Natural killer cell (primary cell): ENCODE results near the gene IL1F10. TPM values are rescaled to one million over a fixed set of nuclear protein-coding genes. Genes with fewer than 3 reads are reported as not detected.

ENCODE experiments used
- ATAC-seq, 3 donors: fragments of 150-1000 bp in 2 of 3; fragments of 200-7000 bp in 1 of 3; cut with Tn5 transposase; 1 replicate in 1 of 3; 2 replicates in 2 of 3; pipeline ENCODE4 v1.10.0; 2021; ENCODE audit warnings: mild to moderate bottlenecking in 2 of 3, moderate library complexity in 2 of 3
- DNase-seq, 2 donors: peaks; one replicate each; pipeline versions ENCODE4 v3.0.0 to v3.0.0-alpha.2; 2013 to 2021; ENCODE audit warnings: mixed read lengths in 1 of 2
- H3K27ac ChIP-seq: one replicate; pipeline ENCODE4 v1.5.1; 2013; ENCODE audit warnings: mild to moderate bottlenecking, low read length
- H3K27me3 ChIP-seq: one replicate; pipeline ENCODE4 v1.6.1; 2013; ENCODE audit warnings: low read length; ENCODE audit not compliant: control insufficient read depth, insufficient read depth
- H3K36me3 ChIP-seq: one replicate; pipeline ENCODE4 v1.6.1; 2013; ENCODE audit warnings: low read length; ENCODE audit not compliant: control insufficient read depth, insufficient read depth
- H3K4me1 ChIP-seq: one replicate; pipeline ENCODE4 v1.6.1; 2013; ENCODE audit warnings: low read length; ENCODE audit not compliant: control insufficient read depth, insufficient read depth
- H3K4me3 ChIP-seq: one replicate; pipeline ENCODE4 v1.5.1; 2013; ENCODE audit warnings: low read length
- H3K9me3 ChIP-seq: one replicate; pipeline ENCODE4 v1.6.1; 2013; ENCODE audit warnings: low read length; ENCODE audit not compliant: control insufficient read depth, insufficient read depth
- H3K27ac Mint-ChIP-seq, 2 donors: one replicate each; pipeline ENCODE4 v1.8.0; 2022; ENCODE audit warnings: mild to moderate bottlenecking in 2 of 2, mixed read lengths in 2 of 2, moderate library complexity in 1 of 2
- H3K27me3 Mint-ChIP-seq, 2 donors: one replicate each; pipeline ENCODE4 v1.8.0; 2022; ENCODE audit warnings: low read depth in 2 of 2, mixed read lengths in 2 of 2
- H3K36me3 Mint-ChIP-seq: one replicate; pipeline ENCODE4 v1.8.0; 2022; ENCODE audit warnings: mixed read lengths
- H3K4me1 Mint-ChIP-seq, 2 donors: one replicate each; pipeline ENCODE4 v1.8.0; 2022; ENCODE audit warnings: mixed read lengths in 2 of 2
- H3K4me3 Mint-ChIP-seq: one replicate; pipeline ENCODE4 v1.8.0; 2022; ENCODE audit warnings: mild to moderate bottlenecking, moderate library complexity, mixed read lengths
- H3K9me3 Mint-ChIP-seq, 2 donors: one replicate each; pipeline ENCODE4 v1.8.0; 2022; ENCODE audit warnings: mixed read lengths in 2 of 2
- WGBS: methylation state at CpG from one replicate; pipeline ENCODE4 v1.1.7; 2013; ENCODE audit warnings: missing lambda C conversion rate; ENCODE audit not compliant: insufficient coverage; 5-methylcytosine and 5-hydroxymethylcytosine counted together
- intact Hi-C: fragments of 100-400 bp; cut with micrococcal nuclease; formaldehyde crosslinking; loops from one replicate; pipeline ENCODE4 v1.14.2; 2022
- total RNA-seq, 4 donors: library from RNA; stranded (reverse); fragments of 120-200 nt in 1 of 4; gene quantifications; one replicate each; pipeline versions ENCODE4 v1.2.3 to v1.2.4, GENCODE V29; 2013 to 2022
- TF ChIP-seq, protein P1 (sequence below): fragments of 200-600 bp; IDR thresholded peaks from one replicate; pipeline ENCODE4 v1.8.0; 2022; ENCODE audit warnings: antibody characterized with exemption

IL1F10 gene
- total RNA-seq, 3 donors from 2014 or later (not counting 1 experiment from before 2014, with no cell fraction given), result not detected

- Mint-ChIP-seq H3K4me3 (no peak overlapping the region), H3K4me1 (no peaks in the 10 kb centered on the region), H3K27ac (no peak overlapping the region), H3K36me3 (no peaks in the 10 kb centered on the region), H3K27me3 (peaks cover 11 to 18% of the 10 kb centered on the region in 2 donors), H3K9me3 (no peaks in the 10 kb centered on the region)
- 83% methylated on average over 1 of the region's 1 CpG for WGBS
- intact Hi-C loops, result no loop called here
- no peaks in the 10 kb centered on the region for H3K27me3 ChIP-seq
- no peak overlapping the region for H3K27ac ChIP-seq
- DNase-seq (no peak), ATAC-seq (no peak)
- no peaks in the 10 kb centered on the region for H3K36me3 ChIP-seq
- H3K9me3 ChIP-seq, result no peaks in the 10 kb centered on the region
- TF ChIP-seq, protein P1, sequence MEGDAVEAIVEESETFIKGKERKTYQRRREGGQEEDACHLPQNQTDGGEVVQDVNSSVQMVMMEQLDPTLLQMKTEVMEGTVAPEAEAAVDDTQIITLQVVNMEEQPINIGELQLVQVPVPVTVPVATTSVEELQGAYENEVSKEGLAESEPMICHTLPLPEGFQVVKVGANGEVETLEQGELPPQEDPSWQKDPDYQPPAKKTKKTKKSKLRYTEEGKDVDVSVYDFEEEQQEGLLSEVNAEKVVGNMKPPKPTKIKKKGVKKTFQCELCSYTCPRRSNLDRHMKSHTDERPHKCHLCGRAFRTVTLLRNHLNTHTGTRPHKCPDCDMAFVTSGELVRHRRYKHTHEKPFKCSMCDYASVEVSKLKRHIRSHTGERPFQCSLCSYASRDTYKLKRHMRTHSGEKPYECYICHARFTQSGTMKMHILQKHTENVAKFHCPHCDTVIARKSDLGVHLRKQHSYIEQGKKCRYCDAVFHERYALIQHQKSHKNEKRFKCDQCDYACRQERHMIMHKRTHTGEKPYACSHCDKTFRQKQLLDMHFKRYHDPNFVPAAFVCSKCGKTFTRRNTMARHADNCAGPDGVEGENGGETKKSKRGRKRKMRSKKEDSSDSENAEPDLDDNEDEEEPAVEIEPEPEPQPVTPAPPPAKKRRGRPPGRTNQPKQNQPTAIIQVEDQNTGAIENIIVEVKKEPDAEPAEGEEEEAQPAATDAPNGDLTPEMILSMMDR, result no peak
- H3K4me3 ChIP-seq, result no peak overlapping the region
- H3K4me1 ChIP-seq, result no peaks in the 10 kb centered on the region
Measured at GRCh38 chr2:113064898-113065297, 2.9 kb upstream of the IL1F10 start.

DNA sequence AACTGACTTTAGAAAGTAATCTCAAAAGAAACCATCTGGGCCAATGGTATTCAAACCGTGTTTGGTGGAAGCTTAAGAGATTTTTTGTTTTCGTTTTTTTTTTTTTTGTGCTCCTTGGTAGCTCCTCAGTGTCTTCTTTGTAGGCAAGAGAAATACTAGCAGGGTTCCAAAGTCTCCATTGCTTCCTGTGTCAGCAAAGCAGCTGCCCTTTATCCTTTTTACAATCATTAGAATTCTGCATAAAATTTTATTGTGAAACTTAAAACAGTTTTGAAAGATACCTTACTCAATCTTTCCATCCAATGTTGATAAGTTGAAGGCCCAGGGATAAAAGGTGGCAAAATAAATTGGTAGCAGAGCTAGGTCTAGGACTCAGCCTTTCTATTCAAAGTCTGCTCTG, 479 bp downstream of the IL1F10 start:
- TF ChIP-seq, protein P1, result no peak
- intact Hi-C loops, result no loop called here
- H3K36me3 ChIP-seq, result no peaks in the 10 kb centered on the region
- Mint-ChIP-seq H3K9me3 (no peaks in the 10 kb centered on the region), H3K27me3 (peaks cover 11 to 18% of the 10 kb centered on the region in 2 donors), H3K27ac (no peak overlapping the region), H3K4me1 (no peaks in the 10 kb centered on the region), H3K4me3 (no peak overlapping the region), H3K36me3 (no peaks in the 10 kb centered on the region)
- no peak for ATAC-seq
- DNase-seq, result no peak
- no peak overlapping the region for H3K27ac ChIP-seq
- no peak overlapping the region for H3K4me3 ChIP-seq
- H3K4me1 ChIP-seq, result no peaks in the 10 kb centered on the region
- H3K9me3 ChIP-seq, result no peaks in the 10 kb centered on the region
- 77% methylated on average over 2 of the region's 2 CpGs for WGBS
- no peaks in the 10 kb centered on the region for H3K27me3 ChIP-seq

- ATAC-seq, result no peak
- no peaks in the 10 kb centered on the region for H3K36me3 ChIP-seq
Measured at GRCh38 chr2:113068706-113069485, 1.1 kb downstream of the IL1F10 start.

More at GRCh38 chr2:113068706-113069485, 1.1 kb downstream of the IL1F10 start:
- no peak for DNase-seq
- Mint-ChIP-seq H3K36me3 (no peaks in the 10 kb centered on the region), H3K9me3 (no peaks in the 10 kb centered on the region), H3K4me3 (no peak overlapping the region), H3K27ac (no peak overlapping the region), H3K4me1 (no peaks in the 10 kb centered on the region), H3K27me3 (peaks cover 9 to 18% of the 10 kb centered on the region in 2 donors)
- no peak overlapping the region for H3K4me3 ChIP-seq
- no peak overlapping the region for H3K27ac ChIP-seq
- intact Hi-C loops, result no loop called here
- H3K4me1 ChIP-seq, result no peaks in the 10 kb centered on the region
- H3K9me3 ChIP-seq, result no peaks in the 10 kb centered on the region
- no peaks in the 10 kb centered on the region for H3K27me3 ChIP-seq
- WGBS, result 29% methylated on average over 4 of the region's 5 CpGs
- TF ChIP-seq, protein P1, result no peak
